CD4-positive, alpha-beta T cell treated with Interleukin-2 at 100 ng/mL for 4 hours (primary cell): ENCODE data around the gene TSPAN8.
"Not testable (repeated sequence)": the region's sequence is repeated elsewhere in the genome, so short reads cannot be mapped to it uniquely, and the experiment has no call there.

ENCODE experiments used
- DNase-seq: peaks from one replicate; pipeline ENCODE4 v3.0.0-alpha.2; 2020; ENCODE audit warnings: low spot score

The TSPAN8 gene

DNA sequence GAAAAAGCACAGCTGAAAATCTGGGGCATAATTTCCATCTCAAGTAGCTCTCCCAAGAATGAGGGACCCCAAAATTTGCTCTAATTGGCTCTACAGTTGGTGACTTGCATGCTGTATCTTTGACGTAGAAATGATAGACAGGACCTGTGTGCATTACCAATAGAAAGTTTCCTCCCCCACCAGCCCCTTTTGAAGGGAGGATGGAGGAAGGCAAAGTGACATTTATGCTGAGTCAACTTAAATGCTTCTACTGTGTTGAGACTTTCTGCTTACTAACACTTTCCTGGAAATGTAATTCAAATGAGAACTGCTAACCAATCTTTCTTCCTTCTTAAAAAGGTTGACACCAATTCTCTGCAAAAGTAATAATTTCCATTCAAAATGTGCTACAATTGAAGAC, 31.9 kb downstream of the TSPAN8 start:
- no peak for DNase-seq

DNA sequence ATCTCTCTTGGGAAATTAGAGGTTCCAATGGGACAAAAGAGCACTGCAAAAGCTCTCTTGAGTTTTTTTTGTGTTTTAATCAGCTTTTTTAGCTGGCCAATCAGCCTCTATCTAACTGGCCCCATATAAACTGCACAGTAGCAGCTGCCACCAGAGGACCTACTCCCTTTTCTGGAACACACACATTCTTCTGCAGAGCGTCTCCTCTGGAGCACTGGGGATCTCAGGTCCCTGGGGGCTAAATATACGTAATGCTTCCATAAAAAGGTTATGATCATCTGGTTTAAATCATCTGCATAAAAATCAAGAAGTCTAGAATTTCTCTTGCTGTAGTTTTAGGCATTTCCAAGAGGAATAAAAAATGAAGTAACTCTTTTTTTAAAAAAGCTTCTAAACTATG, 32.3 kb downstream of the TSPAN8 start:
- DNase-seq: no peak

GRCh38 chr12:71124835-71125460, 32.9 kb downstream of the TSPAN8 start:
- no peak for DNase-seq

DNA sequence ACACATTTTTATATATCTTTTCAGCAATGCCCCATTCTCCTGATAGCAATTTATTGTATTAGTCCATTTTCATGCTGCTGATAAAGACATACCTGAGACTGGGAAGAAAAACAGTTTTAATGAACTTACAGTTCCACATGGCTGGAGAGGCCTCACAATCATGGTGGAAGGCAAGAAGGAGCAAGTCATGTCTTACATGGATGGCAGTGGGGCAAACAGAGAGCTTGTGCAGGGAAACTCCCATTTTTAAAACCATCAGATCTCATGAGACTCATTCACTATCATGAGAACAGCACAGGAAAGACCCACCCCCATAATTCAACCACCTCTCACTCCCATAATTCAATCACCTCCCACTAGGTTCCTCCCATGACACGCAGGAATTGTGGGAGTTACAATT, 44.7 kb downstream of the TSPAN8 start:
- not testable (repeated sequence) for DNase-seq

DNA sequence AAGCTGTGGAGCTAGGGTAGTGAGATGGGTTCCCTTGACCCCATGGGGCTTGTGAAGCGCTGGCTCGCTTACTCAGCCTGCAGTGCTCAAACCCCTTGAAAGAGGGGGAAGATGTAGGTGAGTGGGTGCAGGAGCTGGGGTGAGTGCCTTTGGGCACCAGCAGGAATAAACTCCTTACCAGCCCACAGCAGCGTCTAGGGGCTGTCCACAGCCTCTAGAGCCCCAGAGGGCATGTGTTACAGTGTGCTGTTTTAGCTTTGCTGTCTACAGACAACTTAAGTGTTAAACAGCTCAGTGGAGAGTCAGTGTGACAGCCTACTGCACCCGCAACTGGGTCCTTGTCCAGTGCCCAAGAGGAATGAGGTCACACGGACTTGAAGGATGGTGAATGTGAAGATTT, 48.0 kb downstream of the TSPAN8 start:
- no peak for DNase-seq

DNA sequence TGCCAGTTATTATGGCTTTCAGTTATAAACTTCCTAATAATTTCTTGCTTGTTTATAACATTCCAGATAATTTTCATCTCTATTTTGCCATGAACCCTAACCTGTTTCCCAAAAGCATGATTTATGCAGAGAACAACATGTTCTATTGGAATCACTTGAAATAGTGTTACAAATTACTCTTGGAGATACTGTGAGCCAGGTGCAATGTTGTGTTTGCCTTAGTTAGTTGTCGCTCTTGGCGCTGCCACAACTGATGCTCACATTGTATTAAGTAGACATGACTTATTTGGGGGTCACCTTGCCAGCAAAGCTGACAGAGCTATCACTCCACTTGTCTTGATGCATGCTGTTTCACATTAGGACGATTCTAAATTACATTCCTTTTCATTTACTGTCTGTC, 49.4 kb downstream of the TSPAN8 start:
- no peak for DNase-seq

DNA sequence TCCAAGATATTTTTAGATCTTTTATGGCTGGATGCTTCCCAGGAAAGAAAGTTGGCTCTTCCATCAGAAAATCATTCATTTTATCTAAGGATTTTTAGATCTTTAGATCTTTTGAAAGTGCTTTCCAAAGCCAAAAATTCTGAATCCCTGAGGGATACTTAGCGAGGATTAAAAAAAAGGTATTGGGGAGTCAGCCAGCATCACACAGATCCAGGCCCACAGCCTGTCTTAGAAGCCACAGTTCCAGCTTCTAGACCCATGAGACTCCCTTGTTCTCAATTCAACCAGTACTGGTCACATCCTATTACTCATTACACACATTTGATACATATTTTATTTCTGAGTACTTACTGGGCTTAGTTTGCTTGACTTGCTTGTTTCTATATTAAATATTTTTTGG, 49.9 kb downstream of the TSPAN8 start:
- DNase-seq: no peak

- DNase-seq: no peak
These were observed 51.8 kb downstream of the TSPAN8 start for GRCh38 chr12:71105956-71106355.

DNA sequence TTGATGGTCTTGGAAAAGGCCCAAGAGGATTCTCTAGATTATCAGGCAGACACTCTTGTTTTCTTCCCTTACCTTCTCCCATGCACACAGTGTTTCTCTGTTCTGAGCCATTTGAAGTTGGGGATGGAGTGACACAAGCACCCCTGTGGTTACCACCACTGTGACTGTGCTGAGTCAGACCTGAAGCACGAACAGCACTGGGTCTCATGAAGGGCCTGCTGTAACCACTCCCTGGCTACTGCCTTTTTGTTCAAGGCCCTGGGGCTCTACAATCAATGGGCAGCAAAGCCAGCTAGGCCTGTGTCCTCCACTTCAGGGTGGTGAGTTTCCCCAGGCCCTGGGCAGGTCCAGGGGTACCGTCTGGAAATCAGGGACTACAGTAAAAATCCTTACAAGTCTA, 65.5 kb downstream of the TSPAN8 start:
- no peak for DNase-seq

DNA sequence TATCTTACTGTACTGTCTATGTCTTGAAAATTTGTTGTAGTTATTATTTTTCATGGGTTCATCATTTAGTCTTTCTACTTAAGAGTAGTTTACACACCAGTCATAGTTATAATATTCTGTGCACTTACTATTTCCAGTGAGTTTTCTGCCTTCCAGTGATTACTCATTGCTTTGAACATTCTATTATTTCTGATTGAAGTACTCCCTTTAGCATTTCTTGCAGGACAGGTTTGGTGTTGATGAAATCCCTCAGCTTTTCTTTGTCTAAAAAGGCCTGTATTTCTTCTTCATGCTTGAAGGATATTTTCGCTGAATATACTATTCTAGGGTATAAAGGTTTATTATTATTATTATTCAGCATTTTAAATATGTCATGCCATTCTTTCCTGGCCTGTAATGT, 66.8 kb downstream of the TSPAN8 start:
- no peak for DNase-seq

- DNase-seq: no peak
These were observed 72.2 kb downstream of the TSPAN8 start for GRCh38 chr12:71085575-71085974.

- no peak for DNase-seq
These were observed 82.1 kb downstream of the TSPAN8 start for GRCh38 chr12:71075743-71076142.
